Endothelial cell of hepatic sinusoid (primary cell): ENCODE measurements around the gene ZNF146.
"Not testable (repeated sequence)": the region's sequence is repeated elsewhere in the genome, so short reads cannot be mapped to it uniquely, and the experiment has no call there.

ENCODE experiments used
- in situ Hi-C: cut with HindIII; loops from 2 replicates; pipeline ENCODE4 v1.10.0; 2017; ENCODE audit warnings: low sequenced_read_pairs

The ZNF146 gene

GRCh38 chr19:36233626-36234025 lies 18.7 kb downstream of the ZNF146 start:
- in situ Hi-C loops, result not testable (repeated sequence)

DNA sequence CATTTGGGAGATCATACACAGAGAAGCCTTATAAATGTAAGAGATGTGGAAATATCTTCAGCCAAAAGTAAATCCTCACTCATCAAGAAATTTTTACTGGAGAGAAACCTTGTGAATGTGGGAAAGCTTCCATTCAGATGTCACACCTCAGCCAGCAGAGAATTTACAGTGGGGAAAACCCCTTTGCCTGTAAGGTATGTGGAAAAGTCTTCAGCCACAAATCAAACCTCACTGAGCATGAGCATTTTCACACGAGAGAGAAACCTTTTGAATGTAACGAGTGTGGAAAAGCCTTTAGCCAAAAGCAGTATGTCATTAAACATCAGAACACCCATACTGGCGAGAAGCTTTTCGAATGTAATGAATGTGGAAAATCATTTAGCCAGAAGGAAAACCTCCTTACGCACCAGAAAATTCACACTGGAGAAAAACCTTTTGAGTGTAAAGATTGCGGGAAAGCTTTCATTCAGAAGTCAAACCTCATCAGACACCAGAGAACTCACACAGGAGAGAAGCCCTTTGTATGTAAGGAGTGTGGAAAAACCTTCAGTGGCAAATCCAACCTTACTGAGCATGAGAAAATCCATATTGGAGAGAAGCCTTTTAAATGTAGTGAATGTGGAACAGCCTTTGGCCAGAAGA lies 21.5 kb downstream of the ZNF146 start:
- in situ Hi-C loops, result no loop called here

GRCh38 chr19:36236946-36237310 lies 22.0 kb downstream of the ZNF146 start:
- in situ Hi-C loops, result no loop called here

DNA sequence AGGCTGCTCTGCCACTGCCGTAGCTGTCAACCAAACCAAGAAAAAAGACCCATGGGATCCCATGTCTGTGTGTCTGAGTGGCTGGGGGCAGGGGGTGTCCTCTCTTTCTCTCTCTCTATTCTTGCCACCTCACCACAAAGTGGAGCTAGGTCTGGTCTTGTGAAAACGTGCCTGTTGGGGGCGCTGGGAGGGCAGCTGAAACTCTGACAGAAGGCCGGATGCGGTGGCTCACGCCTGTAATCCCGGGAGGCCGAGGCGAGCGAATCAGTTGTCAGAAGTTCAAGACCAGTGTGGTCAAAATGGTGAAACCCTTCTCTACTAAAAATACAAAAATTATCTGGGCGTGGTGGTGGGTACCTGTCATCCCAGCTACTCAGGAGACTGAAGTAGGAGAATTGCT lies 29.2 kb downstream of the ZNF146 start:
- in situ Hi-C loops, result no loop called here

GRCh38 chr19:36245210-36246005 lies 30.5 kb downstream of the ZNF146 start:
- in situ Hi-C loops, result no loop called here

- in situ Hi-C loops, result no loop called here
Observed at GRCh38 chr19:36246006-36246481, 31.1 kb downstream of the ZNF146 start.

GRCh38 chr19:36252047-36252446 lies 37.1 kb downstream of the ZNF146 start:
- in situ Hi-C loops, result no loop called here

GRCh38 chr19:36254848-36255247 lies 39.9 kb downstream of the ZNF146 start:
- in situ Hi-C loops, result no loop called here

DNA sequence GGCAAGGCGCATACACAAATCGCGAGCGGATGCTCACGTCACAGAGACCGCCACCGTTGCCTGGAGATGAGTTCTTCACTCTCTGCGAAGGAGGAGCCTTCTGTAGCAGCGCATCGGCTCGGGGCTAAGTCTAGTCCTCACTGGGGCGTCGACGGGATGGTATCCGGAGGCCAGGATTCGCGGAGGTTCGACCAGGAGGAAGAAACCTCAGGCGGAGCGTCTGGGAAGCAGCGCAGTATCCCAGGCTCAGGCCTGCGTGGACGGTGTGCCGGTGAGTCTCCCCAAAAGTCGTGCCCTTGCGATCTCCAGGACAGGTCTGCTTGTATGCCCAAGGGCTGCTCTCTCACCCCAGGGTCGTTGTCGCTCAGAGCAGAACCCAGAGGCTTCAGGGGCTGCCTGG lies 40.4 kb downstream of the ZNF146 start:
- in situ Hi-C loops, result no loop called here

GRCh38 chr19:36256064-36256463 lies 41.2 kb downstream of the ZNF146 start:
- in situ Hi-C loops, result no loop called here

- in situ Hi-C loops, result no loop called here
Observed at GRCh38 chr19:36256853-36257519, 42.1 kb downstream of the ZNF146 start.

- in situ Hi-C loops, result no loop called here
Observed at GRCh38 chr19:36257520-36257876, 42.6 kb downstream of the ZNF146 start.

- in situ Hi-C loops, result no loop called here
Observed at GRCh38 chr19:36258028-36258875, 43.3 kb downstream of the ZNF146 start.

- in situ Hi-C loops, result no loop called here
Observed at GRCh38 chr19:36259211-36259610, 44.3 kb downstream of the ZNF146 start.

DNA sequence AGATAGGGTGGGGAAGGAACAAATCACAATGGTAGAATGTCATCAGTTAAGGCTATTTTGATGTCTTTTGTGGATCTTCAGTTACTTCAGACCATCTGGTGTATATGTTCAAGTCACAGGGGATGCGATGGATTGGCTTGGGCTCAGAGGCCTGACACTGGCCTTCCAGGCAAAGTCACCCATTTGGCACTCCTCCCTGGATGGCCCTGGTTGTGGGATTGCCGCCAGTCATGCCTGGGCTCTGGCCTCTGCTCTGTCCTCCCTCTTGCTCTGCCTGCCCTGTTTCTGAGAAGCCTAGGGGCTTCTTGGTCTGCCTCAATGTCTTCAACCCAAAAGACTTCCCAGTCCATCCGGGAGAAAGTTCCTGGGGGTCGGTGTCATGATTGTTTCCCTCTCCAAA lies 50.2 kb downstream of the ZNF146 start:
- in situ Hi-C loops, result no loop called here

DNA sequence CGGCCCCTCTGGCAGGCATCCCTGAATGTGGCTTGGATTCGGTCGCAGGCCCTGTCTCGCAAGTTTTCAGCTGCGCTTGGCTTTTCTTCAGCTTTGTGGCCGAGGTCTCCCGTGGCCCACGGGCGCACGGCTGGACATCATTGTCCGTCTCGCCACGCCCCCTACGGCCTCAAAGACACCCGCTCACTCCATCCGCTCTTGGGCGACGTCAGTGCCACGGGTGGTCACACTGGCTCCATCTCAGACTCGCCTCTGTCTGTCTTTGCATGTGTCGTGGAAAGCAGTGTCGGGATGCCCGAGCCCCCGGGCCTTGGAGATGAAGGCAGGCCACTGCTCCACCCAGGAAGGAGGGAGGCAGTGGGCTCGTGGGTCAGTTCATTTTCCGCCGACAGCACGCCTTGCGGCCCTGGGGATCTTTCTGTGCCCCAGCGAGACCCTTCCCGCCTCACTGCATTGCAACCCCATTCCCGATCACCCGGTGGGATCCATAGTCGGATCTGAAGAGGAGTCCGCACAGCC lies 51.0 kb downstream of the ZNF146 start:
- in situ Hi-C loops, result no loop called here

GRCh38 chr19:36266375-36266961 lies 51.6 kb downstream of the ZNF146 start:
- in situ Hi-C loops, result no loop called here

DNA sequence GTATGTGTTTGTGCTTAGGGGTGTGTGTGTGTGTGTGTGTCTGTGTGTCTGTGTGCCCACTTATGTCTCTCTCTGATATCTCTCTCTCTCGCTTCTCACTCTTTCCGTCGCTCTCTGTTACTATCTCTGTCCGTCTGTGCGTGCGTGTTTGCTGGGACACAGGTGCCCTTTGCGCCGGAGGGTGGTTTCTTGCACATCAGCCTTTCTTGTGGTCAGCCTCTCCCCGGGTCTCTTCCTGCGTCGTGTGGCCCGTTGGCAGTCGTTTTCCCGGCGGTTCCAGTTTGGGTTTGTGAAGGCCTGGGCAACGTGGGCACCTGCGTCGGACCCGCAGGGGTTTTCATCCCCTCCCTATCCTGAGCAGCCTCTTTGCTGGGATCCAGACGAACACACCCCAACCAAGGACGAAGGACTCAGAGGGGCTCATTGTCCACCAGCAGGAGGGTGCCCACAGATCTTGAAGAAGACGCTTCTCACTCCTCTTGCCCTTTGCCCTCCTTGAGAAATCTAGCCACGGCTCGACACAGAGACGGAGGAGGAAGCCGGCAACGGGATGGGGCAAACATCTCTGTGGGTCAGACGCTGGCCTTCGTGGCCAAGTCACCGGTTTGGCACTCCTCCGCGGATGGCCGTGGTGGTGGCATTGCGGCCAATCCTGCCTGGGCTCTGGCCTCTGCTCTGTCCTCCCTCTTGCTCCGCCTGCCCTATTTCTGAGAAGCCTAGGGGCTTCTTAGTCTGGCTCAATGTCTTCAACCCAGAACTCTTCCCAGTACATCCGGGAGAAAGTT lies 52.3 kb downstream of the ZNF146 start:
- in situ Hi-C loops, result no loop called here

DNA sequence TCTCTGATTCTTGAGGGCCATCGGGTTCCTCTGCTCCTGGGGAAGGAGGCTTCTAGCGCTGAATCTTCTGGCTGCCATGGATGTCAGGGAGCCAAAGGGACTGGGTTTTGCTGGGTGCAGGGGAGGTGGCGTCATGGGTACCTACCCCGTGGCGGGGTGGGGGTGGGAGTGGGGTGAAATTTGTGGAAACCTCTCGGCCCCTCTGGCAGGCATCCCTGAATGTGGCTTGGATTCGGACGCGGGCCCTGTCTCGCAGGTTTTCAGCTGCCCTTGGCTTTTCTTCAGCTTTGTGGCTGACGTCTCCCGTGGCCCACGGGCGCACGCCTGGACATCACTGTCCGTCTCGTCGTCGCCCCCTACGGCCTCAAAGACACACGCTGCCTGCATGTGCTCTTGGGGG lies 53.2 kb downstream of the ZNF146 start:
- in situ Hi-C loops, result not testable (repeated sequence)

GRCh38 chr19:36268591-36268990 lies 53.7 kb downstream of the ZNF146 start:
- in situ Hi-C loops, result not testable (repeated sequence)
